Measurements from ENCODE around the gene PAH.
A peak's percentile ranks its signal among the peaks of the same experiment; 100 is the strongest.

The PAH gene

GRCh38 chr12:102920271-102920670 lies 3.2 kb upstream of the PAH start:
- TF ChIP-seq TAF1 (IDR thresholded peaks at IDR 0.05; ENCODE audit: low read depth, low read length) (no peak), PAX5 (IDR thresholded peaks at IDR 0.05; ENCODE audit: insufficient read depth, low read length, severe bottlenecking) (no peak), POLR2AphosphoS5 (IDR thresholded peaks at IDR 0.05; ENCODE audit: low read depth, low read length) (no peak), POLR2A (IDR thresholded peaks at IDR 0.05; ENCODE audit: low read depth, low read length) (no peak), POU2F2 (IDR thresholded peaks at IDR 0.05; ENCODE audit: low read depth, low read length) (no peak), SPI1 (IDR thresholded peaks at IDR 0.05; ENCODE audit: low read depth, low read length) (no peak)
- no peak for FAIRE-seq
- no peak for DNase-seq (ENCODE audit: insufficient read length, low spot score)

DNA sequence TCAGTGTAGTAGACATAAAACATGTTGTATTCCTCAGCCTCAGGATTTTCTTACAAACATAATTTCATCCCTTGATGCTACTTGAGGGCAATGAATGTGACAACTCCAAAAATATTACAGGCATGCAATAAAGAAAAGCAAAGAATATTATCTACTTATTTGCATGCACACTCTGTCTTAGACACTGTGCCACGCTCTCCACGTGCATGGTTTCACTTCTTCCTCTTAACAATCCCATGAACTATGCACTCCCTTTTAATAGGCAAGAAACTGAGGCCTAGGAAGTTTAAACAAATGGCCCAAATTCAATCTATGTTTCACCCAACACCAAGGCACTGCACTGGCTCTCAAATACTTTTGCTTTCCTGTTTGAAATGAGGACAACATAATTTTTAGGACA lies 1.8 kb upstream of the PAH start:
- DNase-seq (ENCODE audit: insufficient read length, low spot score) (no peak), FAIRE-seq (no peak)
- TF ChIP-seq POLR2AphosphoS5 (IDR thresholded peaks at IDR 0.05; ENCODE audit: low read depth, low read length) (no peak), SPI1 (IDR thresholded peaks at IDR 0.05; ENCODE audit: low read depth, low read length) (0 out of 2 replicates have a peak, but pooled peaks have one; percentile 13), POLR2A (IDR thresholded peaks at IDR 0.05; ENCODE audit: low read depth, low read length) (no peak), PAX5 (IDR thresholded peaks at IDR 0.05; ENCODE audit: insufficient read depth, low read length, severe bottlenecking) (no peak)

DNA sequence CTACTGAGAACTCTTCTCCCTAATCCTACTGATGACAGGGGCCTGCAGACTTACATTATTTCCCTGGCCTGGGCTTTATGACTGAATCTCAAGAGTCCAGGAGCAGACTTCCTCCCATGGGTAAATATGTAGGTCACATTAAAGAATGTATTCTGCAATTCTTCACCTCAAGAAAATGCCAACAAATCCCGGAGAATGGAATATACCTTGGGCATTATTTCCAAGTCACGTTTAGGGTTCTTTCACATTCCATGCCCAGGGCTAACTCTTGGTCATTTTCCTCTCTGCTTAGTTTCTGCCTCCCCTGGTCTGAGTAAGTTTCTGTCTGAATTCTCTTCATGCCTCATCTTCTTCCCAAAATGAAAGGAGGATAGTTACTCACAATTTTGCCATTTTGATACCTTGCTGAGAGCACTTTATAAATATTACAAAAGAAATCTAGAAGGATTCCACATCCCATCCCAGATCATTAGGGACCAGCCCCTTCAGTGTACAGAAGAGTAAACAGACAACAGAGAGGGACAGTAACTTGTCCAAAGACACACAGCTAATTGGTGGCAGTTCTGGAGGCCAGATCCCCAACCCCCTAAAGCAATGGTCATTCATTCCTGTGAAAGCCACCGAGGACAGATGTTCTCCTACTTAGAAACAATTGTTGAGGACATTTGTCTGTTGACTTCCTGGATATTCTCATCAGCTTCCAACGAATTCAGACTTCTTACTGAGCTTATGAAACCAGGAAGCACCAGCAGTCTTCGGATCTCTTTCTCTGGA lies 605 bp downstream of the PAH start:
- FAIRE-seq: no peak
- no peak for DNase-seq (ENCODE audit: insufficient read length, low spot score)
- TF ChIP-seq POLR2A (IDR thresholded peaks at IDR 0.05; ENCODE audit: low read depth, low read length) (no peak), TAF1 (IDR thresholded peaks at IDR 0.05; ENCODE audit: low read depth, low read length) (no peak), POU2F2 (IDR thresholded peaks at IDR 0.05; ENCODE audit: low read depth, low read length) (no peak), PAX5 (IDR thresholded peaks at IDR 0.05; ENCODE audit: insufficient read depth, low read length, severe bottlenecking) (no peak)

DNA sequence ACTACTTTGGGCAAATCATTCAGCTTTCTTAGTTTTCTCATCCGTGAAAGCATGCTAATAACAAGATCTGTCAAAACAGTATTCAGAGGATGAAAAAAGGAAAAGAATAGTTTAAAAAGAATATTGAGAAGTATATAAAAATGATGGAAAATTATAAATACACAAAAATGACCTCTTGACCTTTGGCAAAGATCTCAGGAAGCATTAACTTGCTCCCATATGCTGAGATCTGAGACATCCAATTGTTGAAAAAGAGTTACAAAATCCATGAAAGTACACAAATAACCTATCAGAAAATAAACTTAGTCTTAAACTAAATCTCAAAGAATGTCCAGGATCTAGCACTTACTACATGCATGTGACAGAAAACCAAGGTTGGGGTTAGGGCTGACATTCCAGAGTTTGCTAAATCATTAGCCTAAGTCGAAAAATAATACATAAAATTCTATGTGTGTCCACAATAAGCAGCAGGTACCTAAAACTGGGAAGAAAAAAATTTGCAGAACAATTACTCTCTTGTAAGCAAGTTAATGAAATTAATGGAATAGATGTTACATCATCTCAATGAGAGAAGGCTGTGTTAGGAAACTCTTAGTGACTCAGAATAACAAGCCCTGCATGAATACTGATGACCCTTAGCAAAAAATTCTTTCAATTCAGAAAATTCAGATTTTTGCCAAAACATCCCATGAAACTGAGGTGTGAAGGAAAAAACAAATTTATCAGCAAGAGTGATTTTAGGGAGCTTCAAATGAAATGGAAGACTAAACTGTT lies 3.4 kb downstream of the PAH start:
- TF ChIP-seq TAF1 (IDR thresholded peaks at IDR 0.05; ENCODE audit: low read depth, low read length): no peak
- no peak for TF ChIP-seq POU2F2 (IDR thresholded peaks at IDR 0.05; ENCODE audit: low read depth, low read length)
- TF ChIP-seq POLR2A (IDR thresholded peaks at IDR 0.05; ENCODE audit: low read depth, low read length): no peak
- FAIRE-seq (no peak), DNase-seq (ENCODE audit: insufficient read length, low spot score) (no peak)

GRCh38 chr12:102912258-102912657 lies 4.8 kb downstream of the PAH start:
- FAIRE-seq (no peak), DNase-seq (ENCODE audit: insufficient read length, low spot score) (no peak)
- no peak for TF ChIP-seq POLR2A (IDR thresholded peaks at IDR 0.05; ENCODE audit: low read depth, low read length)

DNA sequence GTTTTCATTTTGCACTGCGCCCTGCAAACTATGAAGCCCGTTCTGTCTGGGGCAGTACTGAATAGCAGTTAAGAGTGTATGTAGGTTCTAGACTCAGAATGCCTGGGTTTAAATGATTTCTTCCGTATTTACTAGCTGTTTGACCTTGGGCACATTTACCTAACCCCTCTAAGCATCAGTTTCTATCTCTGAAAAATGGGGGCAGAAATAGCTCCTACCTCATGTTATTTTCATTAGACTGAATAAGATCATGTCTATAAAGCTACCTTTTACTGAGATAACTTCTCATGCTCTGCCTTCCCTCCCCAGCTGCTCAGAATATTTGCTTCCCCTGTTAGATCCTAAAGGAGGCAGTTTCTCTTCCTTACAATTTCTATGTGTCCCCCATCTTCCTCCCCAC lies 5.7 kb downstream of the PAH start:
- DNase-seq (ENCODE audit: insufficient read length, low spot score) (no peak), FAIRE-seq (no peak)
- TF ChIP-seq POU2F2 (IDR thresholded peaks at IDR 0.05; ENCODE audit: low read depth, low read length) (no peak), PAX5 (IDR thresholded peaks at IDR 0.05; ENCODE audit: insufficient read depth, low read length, severe bottlenecking) (no peak), TAF1 (IDR thresholded peaks at IDR 0.05; ENCODE audit: low read depth, low read length) (no peak)

DNA sequence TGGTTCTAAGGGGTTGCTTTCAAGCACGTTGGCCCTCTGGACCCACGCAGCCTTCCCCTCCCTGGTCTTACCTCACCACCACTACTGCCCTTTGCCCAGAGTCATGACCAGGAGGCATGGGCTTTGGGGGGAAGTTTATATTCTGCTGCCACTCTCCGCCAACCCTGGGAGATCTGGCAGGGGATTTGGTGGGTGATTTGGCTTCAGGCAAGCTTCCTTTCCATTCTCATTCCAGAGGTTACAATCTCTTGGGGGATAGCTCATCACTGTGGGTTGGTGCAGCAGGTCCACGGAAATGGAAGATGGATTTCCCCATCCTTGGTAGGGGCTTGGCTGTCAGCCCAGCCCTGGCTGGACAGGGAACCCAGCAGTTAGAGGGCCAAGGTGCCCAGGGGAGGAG lies 6.3 kb downstream of the PAH start:
- DNase-seq (ENCODE audit: insufficient read length, low spot score): no peak
- TF ChIP-seq POU2F2 (IDR thresholded peaks at IDR 0.05; ENCODE audit: low read depth, low read length): no peak
- no peak for TF ChIP-seq POLR2A (IDR thresholded peaks at IDR 0.05; ENCODE audit: low read depth, low read length)
- TF ChIP-seq SPI1 (IDR thresholded peaks at IDR 0.05; ENCODE audit: low read depth, low read length): no peak
- no peak for TF ChIP-seq TAF1 (IDR thresholded peaks at IDR 0.05; ENCODE audit: low read depth, low read length)
- TF ChIP-seq PAX5 (IDR thresholded peaks at IDR 0.05; ENCODE audit: insufficient read depth, low read length, severe bottlenecking): no peak
- no peak for TF ChIP-seq POLR2AphosphoS5 (IDR thresholded peaks at IDR 0.05; ENCODE audit: low read depth, low read length)
- FAIRE-seq: no peak

GRCh38 chr12:102910137-102910536 lies 6.9 kb downstream of the PAH start:
- DNase-seq (ENCODE audit: insufficient read length, low spot score) (no peak), FAIRE-seq (no peak)
- no peak for TF ChIP-seq POU2F2 (IDR thresholded peaks at IDR 0.05; ENCODE audit: low read depth, low read length)
- no peak for TF ChIP-seq PAX5 (IDR thresholded peaks at IDR 0.05; ENCODE audit: insufficient read depth, low read length, severe bottlenecking)
- TF ChIP-seq TAF1 (IDR thresholded peaks at IDR 0.05; ENCODE audit: low read depth, low read length): no peak
- TF ChIP-seq POLR2AphosphoS5 (IDR thresholded peaks at IDR 0.05; ENCODE audit: low read depth, low read length): no peak
- no peak for TF ChIP-seq POLR2A (IDR thresholded peaks at IDR 0.05; ENCODE audit: low read depth, low read length)
- no peak for TF ChIP-seq SPI1 (IDR thresholded peaks at IDR 0.05; ENCODE audit: low read depth, low read length)

DNA sequence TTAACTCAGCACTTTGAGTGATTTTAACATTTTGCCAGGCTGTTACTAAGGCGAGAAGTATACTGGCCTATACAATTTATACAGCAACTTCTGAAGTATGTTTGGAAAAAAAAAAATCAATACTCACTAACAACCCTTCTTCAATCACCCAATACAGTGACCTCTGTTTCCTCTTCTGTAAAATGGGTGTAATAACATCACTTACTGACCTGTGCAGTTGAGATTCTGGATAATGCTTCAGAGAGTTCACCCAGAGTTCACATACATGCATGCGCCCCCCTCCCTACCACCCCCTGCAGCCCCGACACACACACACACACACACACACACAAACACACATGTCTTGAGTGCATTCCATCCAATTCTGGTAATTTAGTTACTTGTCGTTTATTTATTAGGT lies 9.1 kb downstream of the PAH start:
- FAIRE-seq: no peak
- TF ChIP-seq POLR2AphosphoS5 (IDR thresholded peaks at IDR 0.05; ENCODE audit: low read depth, low read length): no peak
- no peak for TF ChIP-seq SPI1 (IDR thresholded peaks at IDR 0.05; ENCODE audit: low read depth, low read length)
- TF ChIP-seq POLR2A (IDR thresholded peaks at IDR 0.05; ENCODE audit: low read depth, low read length): no peak
- no peak for TF ChIP-seq PAX5 (IDR thresholded peaks at IDR 0.05; ENCODE audit: insufficient read depth, low read length, severe bottlenecking)
- no peak for TF ChIP-seq POU2F2 (IDR thresholded peaks at IDR 0.05; ENCODE audit: low read depth, low read length)
- TF ChIP-seq TAF1 (IDR thresholded peaks at IDR 0.05; ENCODE audit: low read depth, low read length): no peak
- no peak for DNase-seq (ENCODE audit: insufficient read length, low spot score)

GRCh38 chr12:102905229-102905628 lies 11.8 kb downstream of the PAH start:
- TF ChIP-seq POLR2A (IDR thresholded peaks at IDR 0.05; ENCODE audit: low read depth, low read length): no peak
- no peak for TF ChIP-seq POLR2AphosphoS5 (IDR thresholded peaks at IDR 0.05; ENCODE audit: low read depth, low read length)
- TF ChIP-seq POU2F2 (IDR thresholded peaks at IDR 0.05; ENCODE audit: low read depth, low read length): no peak
- TF ChIP-seq PAX5 (IDR thresholded peaks at IDR 0.05; ENCODE audit: insufficient read depth, low read length, severe bottlenecking): no peak
- no peak for TF ChIP-seq TAF1 (IDR thresholded peaks at IDR 0.05; ENCODE audit: low read depth, low read length)
- no peak for TF ChIP-seq SPI1 (IDR thresholded peaks at IDR 0.05; ENCODE audit: low read depth, low read length)
- DNase-seq (ENCODE audit: insufficient read length, low spot score) (no peak), FAIRE-seq (no peak)

Measured in GM12891 (cell line).